SH-SY5Y (cell line): ENCODE data around the gene PTPRG.

Experiments used
- GATA2 ChIP-seq: IDR thresholded peaks from 2 replicates; pipeline ENCODE4 v1.6.1; 2011; ENCODE audit warnings: mild to moderate bottlenecking, low read depth, low read length
- GATA3 ChIP-seq: IDR thresholded peaks from 2 replicates; pipeline ENCODE4 v1.6.1; 2011; ENCODE audit warnings: low read depth, mild to moderate bottlenecking, low read length, moderate library complexity

Gene PTPRG

DNA sequence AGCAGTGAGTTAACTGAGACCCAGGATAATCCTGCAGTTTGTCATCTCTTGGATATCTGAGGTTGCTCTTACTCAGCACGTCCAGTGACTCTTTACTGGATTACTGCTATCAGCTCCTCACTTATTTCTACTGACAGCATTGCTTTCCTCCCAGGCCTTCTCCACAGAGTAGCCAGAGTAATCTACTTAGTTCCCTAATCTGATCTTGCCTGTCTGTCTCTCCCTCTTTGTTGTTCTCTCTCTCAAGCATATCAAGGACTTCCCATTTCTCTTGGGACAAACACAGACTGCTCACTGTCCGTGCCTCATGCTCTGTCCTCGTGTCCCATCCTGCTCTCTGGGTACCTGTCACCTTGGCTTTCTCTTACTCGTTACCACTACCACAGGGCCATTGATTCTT is 435.7 kb downstream of the PTPRG start:
- TF ChIP-seq GATA2 (peak; percentile 74), GATA3 (peak; percentile 61; the same call in 1 of the 2 replicates)

DNA sequence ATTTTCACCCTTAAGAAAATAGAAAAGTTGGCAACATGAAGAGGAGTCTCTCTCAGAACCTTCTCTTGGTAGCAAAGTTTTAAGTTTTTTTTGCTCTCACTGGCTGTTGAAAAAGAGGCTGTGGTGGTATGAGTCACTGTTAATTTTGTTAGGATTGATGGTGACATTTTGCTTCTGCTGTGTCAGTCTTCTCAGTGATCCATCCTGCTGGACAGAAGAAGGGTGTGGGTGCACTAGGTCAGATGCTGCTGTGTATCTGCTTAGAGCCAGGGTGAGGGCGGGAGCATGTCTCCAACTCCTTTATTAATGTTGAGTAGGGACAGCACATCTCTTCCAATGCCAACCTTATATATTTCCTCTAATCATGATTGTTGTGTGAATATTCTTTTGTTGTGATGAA is 442.5 kb downstream of the PTPRG start:
- TF ChIP-seq GATA3 (no peak), GATA2 (no peak)

- TF ChIP-seq GATA2: no peak
- TF ChIP-seq GATA3: no peak
Measured at GRCh38 chr3:62007036-62007435, 445.7 kb downstream of the PTPRG start.

GRCh38 chr3:62010989-62011388 is 449.6 kb downstream of the PTPRG start:
- TF ChIP-seq GATA3: no peak

DNA sequence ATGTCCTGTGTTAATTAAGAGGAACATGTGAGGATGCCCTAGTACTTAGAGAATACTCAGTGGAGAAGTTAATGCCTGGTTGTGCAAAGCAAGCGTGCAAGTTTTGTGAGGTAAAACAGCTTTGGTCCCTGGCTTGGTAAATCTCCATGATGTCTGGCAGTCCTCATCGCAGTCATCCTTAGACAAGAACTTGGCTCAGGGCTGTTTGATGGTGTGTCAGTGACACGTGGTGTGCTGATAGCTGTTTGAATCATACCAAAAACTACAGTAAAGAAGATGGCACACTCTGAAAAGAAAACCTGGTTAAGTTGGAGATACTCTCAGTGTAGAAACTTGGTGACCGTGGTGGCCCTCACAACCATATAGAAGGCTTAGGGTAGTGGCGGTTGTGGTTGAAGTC is 450.3 kb downstream of the PTPRG start:
- TF ChIP-seq GATA3 (no peak), GATA2 (no peak)

DNA sequence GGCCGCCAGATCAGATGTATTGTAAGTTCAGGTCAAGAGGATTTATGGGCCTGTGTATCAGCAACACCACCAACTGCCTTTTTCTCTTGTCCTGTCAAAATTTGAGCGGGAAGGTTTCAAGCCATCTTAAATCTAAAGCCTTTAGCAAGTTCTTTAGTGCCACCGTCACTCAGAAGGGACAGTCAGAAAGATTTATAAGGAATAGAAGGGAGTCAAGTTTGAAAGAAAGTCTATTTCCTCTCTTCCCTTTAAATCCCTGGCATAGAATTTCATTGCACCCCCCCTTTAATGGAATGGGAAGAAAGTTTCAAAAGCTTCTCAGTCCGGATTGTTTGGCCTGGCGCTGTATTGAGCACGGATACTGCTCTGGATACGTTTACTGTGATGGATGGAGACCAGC is 452.6 kb downstream of the PTPRG start:
- TF ChIP-seq GATA3 (no peak), GATA2 (no peak)

DNA sequence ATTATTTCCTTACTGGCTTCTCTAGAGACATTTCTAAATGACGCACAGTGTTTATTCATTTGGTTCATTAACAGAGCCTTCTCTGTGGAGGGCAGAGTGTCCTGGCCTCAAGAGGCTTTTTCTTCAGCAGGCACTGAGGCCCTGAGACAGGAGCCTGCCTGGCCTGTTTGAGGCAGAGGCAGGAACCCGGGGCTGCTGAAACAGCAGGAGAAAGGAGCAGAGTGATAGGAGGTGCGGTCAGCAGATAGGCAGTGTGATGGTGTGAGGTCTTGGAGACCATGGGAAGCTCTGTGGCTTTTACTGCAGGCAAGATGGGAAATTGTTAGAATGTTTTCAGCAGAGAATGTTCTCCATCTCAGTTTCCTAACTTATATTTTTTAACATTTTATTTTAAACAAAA is 453.7 kb downstream of the PTPRG start:
- TF ChIP-seq GATA3 (no peak), GATA2 (no peak)

DNA sequence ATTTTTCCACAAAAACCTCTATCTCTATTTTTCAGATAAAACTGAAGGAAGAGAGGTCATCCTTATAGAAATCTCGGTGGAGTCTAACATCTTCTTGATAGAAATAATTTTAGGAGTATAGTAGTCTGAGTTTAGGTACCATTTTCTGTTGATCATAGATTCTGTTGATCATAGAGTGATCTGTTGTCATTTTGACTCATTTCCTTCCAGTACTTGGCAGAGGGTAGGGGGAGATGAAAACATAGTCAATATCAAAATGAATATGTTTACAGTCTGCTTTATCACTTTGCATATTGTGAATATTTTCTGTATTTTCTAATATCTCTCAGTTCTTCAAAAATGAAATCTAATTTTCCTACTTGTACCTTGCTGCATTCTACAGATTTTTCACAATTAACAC is 458.5 kb downstream of the PTPRG start:
- TF ChIP-seq GATA2 (no peak), GATA3 (no peak)

- TF ChIP-seq GATA2: no peak
Measured at GRCh38 chr3:62020706-62021105, 459.3 kb downstream of the PTPRG start.

DNA sequence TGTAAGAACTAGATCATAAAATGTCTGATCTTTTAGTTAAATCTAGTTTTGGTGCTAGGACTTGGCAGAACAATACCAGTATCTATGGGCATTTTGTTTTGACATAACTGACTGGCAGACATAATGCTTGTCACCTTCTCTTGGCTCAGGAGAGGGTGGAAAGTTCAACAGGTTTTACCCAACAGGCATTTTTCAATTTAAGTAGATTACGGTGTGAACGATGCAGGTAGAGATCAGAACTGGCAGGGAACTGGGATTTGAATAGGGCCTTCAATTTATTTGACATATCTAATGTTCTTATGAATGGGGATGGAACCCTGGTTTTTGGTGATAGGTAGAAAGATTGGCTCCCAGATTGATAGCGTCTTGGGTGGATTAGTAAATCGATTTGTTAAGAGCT is 460.9 kb downstream of the PTPRG start:
- TF ChIP-seq GATA3 (no peak), GATA2 (no peak)

- TF ChIP-seq GATA3 (no peak), GATA2 (no peak)
Measured at GRCh38 chr3:62024882-62025281, 463.5 kb downstream of the PTPRG start.

- TF ChIP-seq GATA2 (no peak), GATA3 (no peak)
Measured at GRCh38 chr3:62025913-62026312, 464.5 kb downstream of the PTPRG start.

DNA sequence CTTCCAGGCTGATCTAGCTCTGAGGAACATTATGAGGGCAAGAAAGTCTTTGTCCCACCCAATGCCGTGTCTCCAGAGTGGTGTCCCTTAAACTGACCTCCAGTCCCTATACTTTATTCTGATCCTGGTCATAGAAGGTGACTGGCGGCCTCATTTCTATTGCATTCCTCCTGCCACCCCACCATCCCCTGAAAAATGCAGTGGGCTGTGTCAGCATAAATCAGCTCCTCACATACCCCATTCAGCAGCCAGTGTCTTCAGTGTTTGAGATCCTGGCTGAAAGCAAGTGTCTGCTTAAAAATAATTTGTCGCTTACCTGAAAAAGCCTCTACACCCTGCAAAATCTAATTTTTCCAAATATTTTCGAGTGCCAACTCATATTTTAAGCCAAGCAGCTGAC is 465.9 kb downstream of the PTPRG start:
- no peak for TF ChIP-seq GATA2

DNA sequence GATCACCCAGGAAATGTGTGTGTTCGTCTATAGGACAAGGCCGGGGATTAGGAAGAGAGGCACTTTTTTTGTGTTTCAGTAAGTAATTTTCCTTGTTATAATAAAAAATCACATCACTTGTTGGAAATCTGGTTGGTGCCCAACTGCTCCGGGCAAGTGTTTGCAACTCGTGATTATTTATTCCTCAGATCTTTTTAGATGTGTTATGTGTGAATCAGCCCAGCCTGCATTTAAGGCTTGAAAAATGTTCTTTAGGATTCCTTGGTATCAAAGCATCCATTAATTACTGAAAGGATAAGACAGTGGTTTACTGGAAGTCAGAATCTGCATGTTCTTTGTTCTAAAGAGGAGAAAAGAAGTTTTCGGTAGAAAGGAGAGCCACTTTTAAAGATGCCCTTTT is 466.4 kb downstream of the PTPRG start:
- TF ChIP-seq GATA2 (no peak), GATA3 (no peak)

DNA sequence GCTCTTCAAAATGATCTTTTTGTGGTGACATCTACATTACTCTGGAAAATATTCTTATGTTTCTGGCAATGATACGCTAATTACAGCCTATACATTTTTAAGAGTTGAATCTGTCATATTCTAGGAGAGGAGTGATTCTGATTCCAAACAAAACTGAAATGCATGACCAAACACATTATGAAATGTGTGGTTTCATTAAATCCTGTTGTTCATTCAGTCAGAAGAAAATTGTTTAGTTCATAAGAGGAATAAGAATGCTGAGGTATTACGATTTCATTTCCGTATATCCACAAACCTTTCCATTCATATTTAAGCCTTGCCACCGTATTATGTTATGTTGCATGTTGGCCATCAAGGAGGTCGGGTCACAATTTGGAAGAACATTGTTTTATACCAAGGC is 466.9 kb downstream of the PTPRG start:
- TF ChIP-seq GATA2: no peak
- TF ChIP-seq GATA3: no peak

- TF ChIP-seq GATA2 (peak; percentile 66), GATA3 (no peak)
Measured at GRCh38 chr3:62032738-62033137, 471.4 kb downstream of the PTPRG start.

DNA sequence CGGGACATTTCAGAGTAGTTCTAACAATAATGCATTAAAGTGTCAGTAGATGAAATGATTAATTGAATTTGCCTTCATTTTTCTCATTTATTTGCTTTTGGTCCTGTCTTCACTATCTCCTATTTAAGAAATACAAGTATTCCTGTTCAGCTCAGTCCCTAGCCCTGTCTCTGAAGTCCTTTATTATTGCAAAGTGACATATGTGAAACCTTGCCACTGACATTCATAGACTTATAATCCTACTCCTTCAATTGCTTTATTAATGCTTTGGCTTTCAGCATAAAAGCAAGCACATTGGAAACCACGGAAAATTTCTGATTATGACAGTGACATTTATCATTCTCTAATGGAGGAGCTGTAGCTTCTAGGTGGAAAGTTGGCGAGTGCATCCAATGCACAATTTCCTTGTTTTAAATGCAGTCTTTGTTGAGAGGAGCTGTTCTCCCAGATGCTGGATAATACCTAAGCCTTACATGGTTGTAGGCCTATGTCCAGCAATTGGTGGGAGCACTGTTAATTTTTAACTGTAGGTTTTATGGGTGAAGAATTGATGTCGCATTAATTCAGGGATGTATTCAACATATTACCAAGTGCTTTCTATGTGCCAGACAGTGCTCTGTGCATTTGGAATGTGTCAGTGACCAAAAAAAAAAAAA is 474.2 kb downstream of the PTPRG start:
- TF ChIP-seq GATA3: no peak
- TF ChIP-seq GATA2: no peak
